HG03196 (cell line): ENCODE measurements around the gene TTN.

ENCODE experiments used
- ATAC-seq: cut with Tn5 transposase; IDR thresholded peaks from one replicate; pipeline ENCODE4 v1.9.1; 2021; ENCODE audit not compliant: unreplicated experiment

TTN gene

GRCh38 chr2:178819147-178819875 lies 12.1 kb upstream of the TTN start:
- no peak for ATAC-seq

- ATAC-seq: no peak
These were observed 4.7 kb upstream of the TTN start for GRCh38 chr2:178811901-178812300.

- ATAC-seq: no peak
These were observed 3.8 kb upstream of the TTN start for GRCh38 chr2:178811045-178811444.

GRCh38 chr2:178810422-178810821 lies 3.2 kb upstream of the TTN start:
- no peak for ATAC-seq

- no peak for ATAC-seq
These were observed 680 bp downstream of the TTN start for GRCh38 chr2:178806543-178806942.

- ATAC-seq: no peak
These were observed 1.8 kb downstream of the TTN start for GRCh38 chr2:178805457-178805856.

- no peak for ATAC-seq
These were observed 2.4 kb downstream of the TTN start for GRCh38 chr2:178804791-178805190.

- ATAC-seq: no peak
These were observed 6.7 kb downstream of the TTN start for GRCh38 chr2:178800510-178800909.

GRCh38 chr2:178799305-178799704 lies 7.9 kb downstream of the TTN start:
- ATAC-seq: no peak

- no peak for ATAC-seq
These were observed 11.0 kb downstream of the TTN start for GRCh38 chr2:178796079-178796677.

GRCh38 chr2:178787934-178788333 lies 19.3 kb downstream of the TTN start:
- no peak for ATAC-seq

- ATAC-seq: no peak
These were observed 20.1 kb downstream of the TTN start for GRCh38 chr2:178787155-178787554.

GRCh38 chr2:178783889-178784288 lies 23.3 kb downstream of the TTN start:
- ATAC-seq: no peak

GRCh38 chr2:178782236-178782635 lies 25.0 kb downstream of the TTN start:
- ATAC-seq: no peak

GRCh38 chr2:178777577-178777976 lies 29.6 kb downstream of the TTN start:
- ATAC-seq: no peak

GRCh38 chr2:178776751-178777150 lies 30.5 kb downstream of the TTN start:
- no peak for ATAC-seq

GRCh38 chr2:178775975-178776374 lies 31.2 kb downstream of the TTN start:
- no peak for ATAC-seq

GRCh38 chr2:178770518-178770917 lies 36.7 kb downstream of the TTN start:
- ATAC-seq: no peak

GRCh38 chr2:178767094-178768060 lies 39.8 kb downstream of the TTN start:
- no peak for ATAC-seq

GRCh38 chr2:178764097-178764496 lies 43.1 kb downstream of the TTN start:
- no peak for ATAC-seq

- ATAC-seq: peak; percentile 59
These were observed 45.4 kb downstream of the TTN start for GRCh38 chr2:178761759-178762371.
